B cell (primary cell): ENCODE data around the gene DCDC1. TPM values are rescaled to one million over a fixed set of nuclear protein-coding genes. Genes with fewer than 3 reads are reported as not detected.

Experiments used
- ATAC-seq: fragments of 200-7000 bp; cut with Tn5 transposase; one replicate; pipeline ENCODE4 v1.10.0; 2021; ENCODE audit warnings: low read depth, mild to moderate bottlenecking, moderate number of reproducible peaks, moderate library complexity
- CTCF ChIA-PET: fragments of 350-600 bp; sonication (Branson Sonifier 250); formaldehyde crosslinking; loops from one replicate; lab custom pipeline; 2021; ENCODE audit warnings: antibody characterized with exemption, inconsistent platforms; lab: Charles Lee
- POLR2A ChIA-PET: fragments of 350-600 bp; sonication (Branson Sonifier 250); formaldehyde crosslinking; loops from one replicate; lab custom pipeline; 2021; ENCODE audit warnings: antibody characterized with exemption; lab: Charles Lee
- DNase-seq: peaks from one replicate; pipeline ENCODE4 v3.0.0; 2013
- H2AFZ ChIP-seq: 2 replicates; pipeline ENCODE4 v1.6.1; 2012; ENCODE audit warnings: mild to moderate bottlenecking, low read depth, low read length; ENCODE audit not compliant: insufficient read depth, poor library complexity, severe bottlenecking
- H3K27ac ChIP-seq, 2 donors: 1 replicate in 1 of 2; 2 replicates in 1 of 2; pipeline ENCODE4 v1.5.1; 2012 to 2013; ENCODE audit warnings: low read length in 2 of 2, mild to moderate bottlenecking in 2 of 2, moderate library complexity in 1 of 2
- H3K27me3 ChIP-seq, 4 experiments: fragments of 200-600 bp in 1 of 4; sonication (generic) in 1 of 4; replicated peaks in 1 of 4; 1 replicate in 2 of 4; 2 replicates in 2 of 4; pipeline versions ENCODE4 v1.6.1 to v1.7.0; 2013 to 2016; ENCODE audit warnings: low read length in 3 of 4, mild to moderate bottlenecking in 2 of 4, mixed read lengths in 1 of 4, moderate library complexity in 1 of 4; ENCODE audit not compliant: insufficient read depth in 4 of 4, control insufficient read depth in 3 of 4; ENCODE audit errors: control extremely low read depth in 1 of 4
- H3K36me3 ChIP-seq, 2 experiments: replicated peaks in 1 of 2; 1 replicate in 1 of 2; 2 replicates in 1 of 2; pipeline versions ENCODE4 v1.6.1 to v1.7.1; 2013; ENCODE audit warnings: low read length in 1 of 2; ENCODE audit not compliant: insufficient read depth in 2 of 2, control insufficient read depth in 1 of 2; ENCODE audit errors: control extremely low read depth in 1 of 2, extremely low read depth in 1 of 2
- H3K4me1 ChIP-seq, 2 donors: fragments of 200-600 bp in 1 of 2; sonication (generic) in 1 of 2; 1 replicate in 1 of 2; 2 replicates in 1 of 2; pipeline versions ENCODE4 v1.5.1 to v1.6.1; 2013 to 2017; ENCODE audit warnings: low read length in 2 of 2; ENCODE audit not compliant: control insufficient read depth in 2 of 2, insufficient read depth in 2 of 2
- H3K4me2 ChIP-seq: replicated peaks from 2 replicates; pipeline ENCODE3; 2012; ENCODE audit warnings: mild to moderate bottlenecking, low read depth, low read length; ENCODE audit not compliant: poor library complexity, severe bottlenecking
- H3K4me3 ChIP-seq, 5 experiments: fragments of 200-600 bp in 1 of 5; sonication (generic) in 1 of 5; 1 replicate in 3 of 5; 2 replicates in 2 of 5; pipeline versions ENCODE4 v1.5.1 to v1.7.0; 2011 to 2016; ENCODE audit warnings: low read length in 4 of 5, mild to moderate bottlenecking in 4 of 5, low read depth in 2 of 5, control low read depth in 1 of 5, moderate library complexity in 1 of 5; ENCODE audit not compliant: insufficient read depth in 1 of 5; ENCODE audit errors: control extremely low read depth in 1 of 5, extremely low read depth in 1 of 5
- H3K79me2 ChIP-seq: fragments of 200-600 bp; sonication (generic); one replicate; pipeline ENCODE4 v1.6.0; 2016; ENCODE audit warnings: low read length; ENCODE audit not compliant: control insufficient read depth, insufficient read depth
- H3K9ac ChIP-seq: fragments of 200-600 bp; sonication (generic); 2 replicates; pipeline ENCODE4 v1.6.1; 2017; ENCODE audit warnings: mild to moderate bottlenecking, low read length, moderate library complexity
- H3K9me3 ChIP-seq, 3 donors: one replicate each; pipeline versions ENCODE4 v1.6.1 to v1.7.1; 2013; ENCODE audit warnings: low read length in 2 of 3; ENCODE audit not compliant: control insufficient read depth in 2 of 3, insufficient read depth in 1 of 3; ENCODE audit errors: control extremely low read depth in 1 of 3
- H4K20me1 ChIP-seq: 2 replicates; pipeline ENCODE4 v1.6.0; 2012; ENCODE audit warnings: mild to moderate bottlenecking, low read length; ENCODE audit not compliant: insufficient read depth, control insufficient read depth, poor library complexity, severe bottlenecking
- H3K27ac Mint-ChIP-seq: one replicate; pipeline ENCODE4 v1.8.0; 2021; ENCODE audit warnings: mixed read lengths
- H3K27me3 Mint-ChIP-seq: one replicate; pipeline ENCODE4 v1.8.0; 2021; ENCODE audit warnings: mixed read lengths
- H3K4me1 Mint-ChIP-seq: one replicate; pipeline ENCODE4 v1.8.0; 2021; ENCODE audit warnings: mixed read lengths
- H3K4me3 Mint-ChIP-seq: one replicate; pipeline ENCODE4 v1.8.0; 2021; ENCODE audit warnings: mixed read lengths
- H3K9me3 Mint-ChIP-seq: one replicate; pipeline ENCODE4 v1.8.0; 2022; ENCODE audit warnings: mixed read lengths; ENCODE audit not compliant: insufficient read depth
- EZH2 ChIP-seq: IDR thresholded peaks from 2 replicates; pipeline ENCODE4 v1.6.1; 2012; ENCODE audit warnings: borderline replicate concordance, low read depth, mild to moderate bottlenecking, moderate library complexity, low read length; ENCODE audit not compliant: insufficient read depth, poor library complexity, severe bottlenecking
- WGBS: methylation state at CpG from one replicate; pipeline ENCODE4 v1.1.5; 2013; ENCODE audit warnings: missing lambda C conversion rate; ENCODE audit not compliant: insufficient coverage; 5-methylcytosine and 5-hydroxymethylcytosine counted together
- intact Hi-C: fragments of 100-400 bp; cut with micrococcal nuclease; formaldehyde crosslinking; loops from one replicate; pipeline ENCODE4 v1.10.0; 2022
- polyA plus RNA-seq: library from polyadenylated mRNA; depleted of rRNA; stranded (reverse); fragments of >200 nt; gene quantifications from 2 replicates; pipeline ENCODE4 v1.2.3, GENCODE V29; 2012
- total RNA-seq, 2 donors: library from RNA; stranded (reverse); fragments of 120-200 nt in 1 of 2; gene quantifications; 1 replicate in 1 of 2; 2 replicates in 1 of 2; pipeline versions ENCODE4 v1.2.3 to v1.2.4, GENCODE V29; 2013 to 2022
- TF ChIP-seq, protein P1 (sequence below): fragments of 200-600 bp; IDR thresholded peaks from one replicate; pipeline ENCODE4 v1.8.0; 2022; ENCODE audit warnings: antibody characterized with exemption, mild to moderate bottlenecking

DCDC1 gene
- total and polyA plus RNA-seq, 2 donors (not counting 1 experiment from before 2014, with no cell fraction given): not detected

DNA sequence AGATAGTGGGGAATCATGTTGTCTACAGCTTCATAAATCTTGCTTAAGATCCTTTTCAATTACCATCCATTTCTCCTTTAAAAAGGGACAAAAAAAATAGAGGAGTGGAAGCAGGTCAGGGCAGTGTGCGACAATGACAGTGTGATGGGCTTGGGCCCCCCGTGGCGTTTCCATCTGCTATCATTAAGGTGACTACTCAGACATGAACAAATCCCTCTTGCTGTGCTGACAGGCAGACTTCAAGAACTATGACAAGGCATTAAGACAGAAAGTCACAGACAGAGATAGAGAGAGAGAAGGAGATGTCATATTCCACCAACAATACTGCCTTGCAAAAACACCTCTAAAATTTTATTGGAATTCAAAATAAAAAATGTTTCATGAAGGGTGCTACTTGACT is 263.2 kb downstream of the DCDC1 start:
- Histone ChIP-seq H3K36me3 (no peaks in the 10 kb centered on the region), H3K4me3 (no peak overlapping the region), H3K9me3 (no peaks in the 10 kb centered on the region), H3K27me3 (no peaks in the 10 kb centered on the region), H2AFZ (no peak overlapping the region), H3K9ac (no peak overlapping the region), H3K4me1 (no peaks in the 10 kb centered on the region), H4K20me1 (no peaks in the 10 kb centered on the region), H3K27ac (no peak overlapping the region), H3K4me2 (no peak overlapping the region), H3K79me2 (no peaks in the 10 kb centered on the region)
- no peak for ATAC-seq
- no CpG with 5 or more reads among the region's 3 CpGs for WGBS
- H3K9me3 Mint-ChIP-seq: no peaks in the 10 kb centered on the region
- ChIA-PET POLR2A (no interaction called here), CTCF (interaction anchor here (1.3 to 3.3 kb wide), 5 partner anchors 11 to 1072 kb away, joined by 3 to 25 read pairs (median 4); no protein-coding TSS in a partner anchor)
- intact Hi-C loops: no loop called here
- H3K27ac Mint-ChIP-seq: no peak overlapping the region
- no peak for DNase-seq
- no peaks in the 10 kb centered on the region for H3K4me1 Mint-ChIP-seq
- H3K4me3 Mint-ChIP-seq: no peak overlapping the region
- H3K27me3 Mint-ChIP-seq: no peaks in the 10 kb centered on the region
- TF ChIP-seq, protein P1, sequence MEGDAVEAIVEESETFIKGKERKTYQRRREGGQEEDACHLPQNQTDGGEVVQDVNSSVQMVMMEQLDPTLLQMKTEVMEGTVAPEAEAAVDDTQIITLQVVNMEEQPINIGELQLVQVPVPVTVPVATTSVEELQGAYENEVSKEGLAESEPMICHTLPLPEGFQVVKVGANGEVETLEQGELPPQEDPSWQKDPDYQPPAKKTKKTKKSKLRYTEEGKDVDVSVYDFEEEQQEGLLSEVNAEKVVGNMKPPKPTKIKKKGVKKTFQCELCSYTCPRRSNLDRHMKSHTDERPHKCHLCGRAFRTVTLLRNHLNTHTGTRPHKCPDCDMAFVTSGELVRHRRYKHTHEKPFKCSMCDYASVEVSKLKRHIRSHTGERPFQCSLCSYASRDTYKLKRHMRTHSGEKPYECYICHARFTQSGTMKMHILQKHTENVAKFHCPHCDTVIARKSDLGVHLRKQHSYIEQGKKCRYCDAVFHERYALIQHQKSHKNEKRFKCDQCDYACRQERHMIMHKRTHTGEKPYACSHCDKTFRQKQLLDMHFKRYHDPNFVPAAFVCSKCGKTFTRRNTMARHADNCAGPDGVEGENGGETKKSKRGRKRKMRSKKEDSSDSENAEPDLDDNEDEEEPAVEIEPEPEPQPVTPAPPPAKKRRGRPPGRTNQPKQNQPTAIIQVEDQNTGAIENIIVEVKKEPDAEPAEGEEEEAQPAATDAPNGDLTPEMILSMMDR: no peak
- TF ChIP-seq EZH2: no peak

- intact Hi-C loops: no loop called here
- Histone ChIP-seq H3K4me3 (no peak overlapping the region), H3K27ac (no peak overlapping the region), H3K36me3 (no peaks in the 10 kb centered on the region), H3K79me2 (no peaks in the 10 kb centered on the region), H3K4me1 (no peaks in the 10 kb centered on the region), H3K9me3 (no peaks in the 10 kb centered on the region), H3K4me2 (no peak overlapping the region), H3K9ac (no peak overlapping the region), H2AFZ (no peak overlapping the region), H3K27me3 (no peaks in the 10 kb centered on the region), H4K20me1 (no peaks in the 10 kb centered on the region)
- no CpG with 5 or more reads among the region's 5 CpGs for WGBS
- CTCF ChIA-PET: interaction anchor here (1.5 kb wide), 1 partner anchor 1073 kb away, joined by 3 read pairs; no protein-coding TSS in a partner anchor
- Mint-ChIP-seq H3K9me3 (no peaks in the 10 kb centered on the region), H3K4me1 (no peaks in the 10 kb centered on the region), H3K4me3 (no peak overlapping the region), H3K27me3 (no peaks in the 10 kb centered on the region), H3K27ac (no peak overlapping the region)
- TF ChIP-seq, protein P1: no peak
- no peak for DNase-seq
- ATAC-seq: no peak
- POLR2A ChIA-PET: no interaction called here
Observed at GRCh38 chr11:31102875-31103274, 266.7 kb downstream of the DCDC1 start.
